KOPT-K1 (cell line): ENCODE measurements around the gene MIB2.
"Not testable (repeated sequence)": the region's sequence is repeated elsewhere in the genome, so short reads cannot be mapped to it uniquely, and the experiment has no call there.

Source experiments
- H3K27ac ChIP-seq: fragments of 200-600 bp; sonication (generic); 2 replicates; pipeline ENCODE4 v1.5.1; 2016; ENCODE audit warnings: antibody characterized with exemption, mild to moderate bottlenecking, low read depth, low read length; ENCODE audit not compliant: poor library complexity, severe bottlenecking
- H3K36me3 ChIP-seq: fragments of 200-600 bp; sonication (generic); 2 replicates; pipeline ENCODE4 v1.5.1; 2017; ENCODE audit warnings: antibody characterized with exemption, mild to moderate bottlenecking, low read length, moderate library complexity; ENCODE audit not compliant: insufficient read depth
- H3K9me3 ChIP-seq: fragments of 200-600 bp; sonication (generic); 2 replicates; pipeline ENCODE4 v1.5.1; 2017; ENCODE audit warnings: antibody characterized with exemption, low read length, mild to moderate bottlenecking; ENCODE audit not compliant: insufficient read depth, poor library complexity, severe bottlenecking

Gene MIB2

DNA sequence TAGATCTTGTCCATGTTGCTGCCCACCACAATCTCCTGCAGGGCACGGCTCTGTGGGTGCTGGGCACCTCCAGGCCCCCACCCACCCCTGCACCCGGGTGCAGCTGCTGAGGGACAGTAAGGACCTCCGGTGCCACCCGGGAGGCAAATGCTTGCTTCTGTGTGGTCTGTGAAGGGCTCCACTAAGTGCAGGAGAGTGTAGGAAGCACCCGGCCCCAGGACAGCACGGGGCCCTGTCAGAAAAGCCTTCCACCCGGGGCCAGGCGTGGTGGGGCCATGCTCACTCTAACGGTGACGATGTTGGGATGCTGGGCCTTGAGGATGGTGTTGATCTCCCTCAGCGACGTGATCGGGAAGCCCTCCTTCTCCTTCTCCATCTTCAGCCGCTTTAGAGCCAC, 22.2 kb downstream of the MIB2 start:
- not testable (repeated sequence) for H3K9me3 ChIP-seq, H3K27ac ChIP-seq
- peaks cover 27% of the 10 kb centered on the region; the same call in 1 of the 2 replicates for H3K36me3 ChIP-seq

DNA sequence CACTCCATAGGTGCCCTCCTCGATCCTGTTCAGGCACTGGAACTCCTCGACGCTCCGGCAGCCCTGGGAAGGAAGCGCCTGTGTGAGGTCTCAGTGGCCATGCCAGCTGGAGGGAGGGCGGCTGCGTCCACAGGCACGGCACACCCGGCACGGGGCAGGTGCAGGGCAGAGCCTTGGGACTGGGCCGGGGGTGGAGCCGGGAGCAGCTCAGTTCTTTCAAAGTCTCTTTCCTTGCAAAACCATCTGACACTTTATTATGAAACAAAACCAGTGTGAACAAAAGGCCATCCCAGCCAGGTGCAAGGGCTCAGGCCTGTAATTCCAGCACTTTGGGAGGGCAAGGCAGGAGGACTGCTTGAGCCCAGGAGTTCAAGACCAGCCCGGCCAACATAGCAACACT, 23.2 kb downstream of the MIB2 start:
- H3K27ac ChIP-seq, H3K9me3 ChIP-seq: not testable (repeated sequence)
- peaks cover 27% of the 10 kb centered on the region; the same call in 1 of the 2 replicates for H3K36me3 ChIP-seq

DNA sequence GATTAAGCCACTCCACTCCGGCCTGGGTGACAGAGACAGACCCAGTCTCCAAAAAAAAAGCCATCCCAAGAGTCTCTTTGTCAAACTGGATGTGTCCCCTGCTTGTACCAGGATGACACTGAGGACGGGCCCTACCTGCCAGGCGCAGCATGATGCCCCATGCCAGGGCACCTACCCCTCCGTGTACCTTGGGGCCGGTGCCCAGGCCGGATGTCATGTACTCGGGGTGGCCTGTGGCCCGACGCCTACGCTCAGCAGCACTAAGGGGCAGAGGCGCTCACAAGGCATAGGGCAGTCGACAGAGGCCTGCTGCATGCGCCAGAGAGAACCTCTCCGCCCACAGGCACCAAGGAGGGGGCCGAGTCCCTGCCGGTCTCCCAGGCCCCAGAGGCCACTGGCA, 24.1 kb downstream of the MIB2 start:
- not testable (repeated sequence) for H3K27ac ChIP-seq, H3K9me3 ChIP-seq
- peaks cover 27% of the 10 kb centered on the region; the same call in 1 of the 2 replicates for H3K36me3 ChIP-seq

DNA sequence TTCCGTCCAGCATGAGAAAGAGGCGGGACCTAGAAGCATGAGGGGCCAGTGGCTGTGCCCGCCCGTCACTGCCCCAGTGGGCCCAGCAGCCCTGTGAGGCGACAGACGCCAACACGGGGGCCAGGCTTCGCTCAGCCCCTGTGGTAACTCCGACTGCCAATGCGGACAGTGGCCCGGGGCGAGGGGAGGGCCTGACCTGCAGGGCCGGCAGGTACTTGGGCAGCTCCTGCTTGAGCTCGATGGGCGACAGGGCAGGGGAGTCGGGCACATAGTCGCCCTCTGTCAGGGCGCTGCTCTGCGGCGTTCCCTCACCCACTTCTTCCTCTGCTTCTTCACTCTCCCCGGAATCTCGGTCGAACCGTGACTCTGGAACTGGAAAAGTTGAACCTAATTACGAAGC, 24.8 kb downstream of the MIB2 start:
- not testable (repeated sequence) for H3K9me3 ChIP-seq, H3K27ac ChIP-seq
- H3K36me3 ChIP-seq, result peaks cover 27% of the 10 kb centered on the region; the same call in 1 of the 2 replicates

DNA sequence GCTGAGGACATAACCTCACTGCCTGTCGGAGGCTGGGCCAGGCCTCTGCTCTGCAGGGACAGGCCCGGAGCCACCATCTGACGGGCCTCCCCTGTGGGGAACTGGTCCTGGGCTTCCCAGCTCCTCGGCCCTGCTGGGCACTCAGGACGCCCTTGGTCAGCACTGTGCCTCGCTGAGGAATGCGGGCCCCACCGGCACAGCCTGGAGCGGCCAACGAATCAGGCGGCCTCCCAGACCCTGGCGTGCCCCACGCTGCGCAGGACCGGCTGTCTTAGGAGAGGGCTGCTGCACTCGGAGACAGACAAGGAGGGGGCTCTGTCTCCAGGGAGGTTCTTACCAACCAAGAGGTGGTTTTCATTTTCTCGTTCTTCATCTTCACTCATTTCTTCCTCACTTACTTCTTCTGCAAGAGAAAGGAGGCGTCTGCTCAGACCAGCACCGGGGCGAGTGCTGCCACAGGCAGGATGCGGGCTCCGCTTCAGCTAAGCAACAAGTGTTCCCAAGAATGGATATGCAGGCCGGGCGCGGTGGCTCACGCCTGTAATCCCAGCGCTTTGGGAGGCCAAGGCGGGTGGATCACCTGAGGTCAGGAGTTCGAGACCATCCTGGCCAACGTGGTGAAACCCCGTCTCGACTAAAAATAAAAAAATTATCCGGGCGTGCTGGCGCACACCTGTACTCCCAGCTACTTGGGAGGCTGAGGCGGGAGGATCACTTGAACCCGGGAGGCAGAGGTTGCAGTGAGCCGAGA, 25.6 kb downstream of the MIB2 start:
- peaks cover 31% of the 10 kb centered on the region; the same call in 1 of the 2 replicates for H3K36me3 ChIP-seq
- not testable (repeated sequence) for H3K27ac ChIP-seq

DNA sequence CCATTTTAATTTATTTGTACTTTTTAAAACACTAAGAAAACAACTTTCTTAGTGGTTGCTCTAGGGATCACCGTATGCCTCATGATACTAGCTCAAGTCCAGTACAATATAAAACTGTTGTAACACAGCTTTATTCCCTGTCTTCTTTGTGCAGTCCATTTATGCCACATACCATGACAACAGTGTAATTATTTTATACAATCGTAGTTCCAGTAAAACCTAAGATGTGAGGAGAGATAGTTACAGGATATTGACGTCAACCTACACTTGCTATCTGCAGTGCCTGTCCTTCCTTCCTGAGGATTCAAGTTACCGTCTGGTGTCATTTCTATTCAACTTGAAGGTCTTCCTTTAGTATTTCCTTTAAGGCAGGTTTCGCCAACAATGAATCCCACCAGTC, 31.0 kb downstream of the MIB2 start:
- peaks cover 48% of the 10 kb centered on the region for H3K36me3 ChIP-seq
- not testable (repeated sequence) for H3K9me3 ChIP-seq, H3K27ac ChIP-seq

More for the DNA sequence above, 25.6 kb downstream of the MIB2 start:
- not testable (repeated sequence) for H3K9me3 ChIP-seq

DNA sequence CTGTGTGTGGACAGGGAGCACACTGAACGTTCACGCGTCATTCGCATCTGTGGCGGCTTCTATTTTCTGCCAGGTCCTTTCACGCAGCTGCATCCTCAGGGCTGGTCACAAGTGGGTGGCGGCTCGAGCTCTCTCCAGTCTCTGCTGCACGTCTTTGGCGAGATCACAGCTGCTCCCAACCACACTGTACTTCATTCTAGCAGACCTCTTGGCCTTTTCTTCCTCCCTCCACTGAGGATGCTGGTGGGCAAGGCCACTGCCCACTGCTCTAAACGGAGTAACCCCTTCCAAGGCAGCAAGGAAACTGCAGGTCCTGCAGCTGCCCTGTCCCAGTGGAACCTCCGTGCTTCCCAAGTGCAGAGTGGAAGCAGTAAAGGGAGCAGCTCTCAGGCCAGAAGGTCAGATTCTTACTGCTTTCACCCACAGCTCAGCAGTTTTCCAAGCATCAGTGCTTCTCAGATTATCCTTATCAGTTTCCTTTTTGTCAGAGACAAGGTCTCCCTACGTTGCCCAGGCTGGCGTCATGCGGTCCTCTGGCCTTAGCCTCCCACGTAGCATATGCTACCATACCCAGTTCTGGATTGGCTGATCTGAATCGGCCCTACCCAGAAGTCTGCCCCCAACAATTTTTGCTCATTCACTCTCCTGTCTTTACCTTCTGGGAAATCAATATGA, 32.4 kb downstream of the MIB2 start:
- H3K27ac ChIP-seq, H3K9me3 ChIP-seq: not testable (repeated sequence)
- H3K36me3 ChIP-seq, result peaks cover 62% of the 10 kb centered on the region

DNA sequence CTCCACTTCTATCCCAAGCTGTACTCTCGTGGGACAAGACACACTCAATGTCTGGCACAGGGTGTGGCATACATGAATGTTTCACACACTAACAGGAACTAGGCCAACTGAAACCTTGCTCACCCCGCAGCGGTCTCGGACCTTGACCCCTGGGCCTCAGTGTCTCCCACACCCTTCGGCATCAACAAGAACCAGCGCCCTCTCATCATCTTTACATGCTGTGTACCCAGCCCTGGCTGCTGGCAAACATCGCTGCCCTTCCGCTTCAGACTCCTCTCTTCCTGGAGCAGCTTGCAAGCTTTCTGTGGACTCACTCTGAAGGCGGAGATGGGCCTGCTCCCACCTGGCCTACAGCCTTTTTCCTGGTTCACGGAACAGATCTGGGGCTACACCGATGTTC, 33.0 kb downstream of the MIB2 start:
- not testable (repeated sequence) for H3K27ac ChIP-seq, H3K9me3 ChIP-seq
- H3K36me3 ChIP-seq, result peaks cover 67% of the 10 kb centered on the region

DNA sequence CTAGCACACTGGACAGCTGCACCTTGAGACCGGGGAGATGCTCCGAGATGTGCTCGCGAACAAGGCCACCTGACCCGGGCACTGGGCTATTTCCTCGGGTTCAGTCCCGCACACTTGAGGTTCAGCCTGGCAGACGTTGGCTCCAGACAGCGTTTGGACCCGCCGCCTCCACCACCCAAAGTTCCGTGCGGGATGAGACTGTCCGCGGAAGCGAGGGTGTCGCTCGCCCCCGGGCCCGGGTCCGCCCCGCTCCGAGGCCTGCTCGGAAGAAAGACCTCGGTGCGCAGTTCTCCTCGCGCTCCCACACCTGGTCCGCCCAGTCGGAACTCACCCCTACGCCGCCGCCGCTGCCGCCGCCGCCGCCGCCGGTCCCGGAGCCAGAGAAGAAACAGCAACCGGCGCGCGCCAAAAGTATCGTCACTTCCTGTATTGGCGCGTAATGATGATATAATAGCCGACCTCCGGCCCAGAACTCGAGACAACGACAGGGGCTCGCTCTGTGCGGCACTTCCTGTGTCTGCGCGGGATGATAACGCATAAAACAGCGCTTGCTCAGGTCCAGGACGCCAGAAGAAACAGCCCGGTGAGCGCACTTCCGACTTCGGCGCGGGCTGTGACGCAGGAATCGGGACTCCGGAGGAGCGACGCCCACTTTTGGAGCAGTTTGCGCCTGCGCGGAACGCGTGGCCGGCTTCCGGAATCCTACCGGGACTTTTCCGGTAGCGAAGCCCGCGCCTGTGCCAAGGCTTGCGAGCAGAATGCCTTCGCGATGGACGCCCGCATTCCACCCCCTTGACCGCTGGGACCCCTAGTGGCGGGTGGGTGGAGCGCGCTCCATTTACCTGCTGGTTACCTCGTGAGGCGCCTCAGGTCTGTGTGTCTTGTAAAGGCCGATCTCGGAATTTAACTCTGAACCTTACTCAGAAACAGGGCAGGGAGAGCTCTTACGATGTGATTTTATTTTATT, 43.6 kb downstream of the MIB2 start, which contains the start of gene CDK11B:
CDK11B (minus strand) TSS at position 422 of the 967 bp plus-strand sequence. CDS start 1,519 bp downstream, outside the sequence.
- Histone ChIP-seq H3K27ac (peak within 1 kb of the TSS; percentile 65), H3K36me3 (peaks cover 42% of the 10 kb centered on the region)
- H3K9me3 ChIP-seq, result not testable (repeated sequence)

DNA sequence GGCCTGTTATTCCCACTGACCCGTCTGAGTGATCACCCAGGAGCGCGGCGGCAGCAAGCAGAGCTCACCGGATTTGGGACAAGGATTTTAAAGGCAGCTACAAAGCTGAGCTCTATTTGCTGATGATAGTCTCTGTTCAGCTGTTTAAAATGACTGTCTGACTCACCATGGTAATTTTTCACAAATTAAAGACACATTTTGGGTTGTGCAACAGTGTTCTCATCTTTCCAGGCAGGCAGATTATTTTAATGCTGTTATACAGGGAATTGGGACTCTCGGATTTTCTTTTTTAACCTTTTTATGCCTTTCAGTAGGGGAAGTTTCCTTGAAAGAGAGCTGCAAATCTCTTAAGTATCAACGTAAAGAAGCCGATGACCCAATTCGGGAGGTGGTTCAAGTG, 47.1 kb downstream of the MIB2 start:
- H3K27ac ChIP-seq, H3K9me3 ChIP-seq: not testable (repeated sequence)
- peaks cover 31% of the 10 kb centered on the region for H3K36me3 ChIP-seq

DNA sequence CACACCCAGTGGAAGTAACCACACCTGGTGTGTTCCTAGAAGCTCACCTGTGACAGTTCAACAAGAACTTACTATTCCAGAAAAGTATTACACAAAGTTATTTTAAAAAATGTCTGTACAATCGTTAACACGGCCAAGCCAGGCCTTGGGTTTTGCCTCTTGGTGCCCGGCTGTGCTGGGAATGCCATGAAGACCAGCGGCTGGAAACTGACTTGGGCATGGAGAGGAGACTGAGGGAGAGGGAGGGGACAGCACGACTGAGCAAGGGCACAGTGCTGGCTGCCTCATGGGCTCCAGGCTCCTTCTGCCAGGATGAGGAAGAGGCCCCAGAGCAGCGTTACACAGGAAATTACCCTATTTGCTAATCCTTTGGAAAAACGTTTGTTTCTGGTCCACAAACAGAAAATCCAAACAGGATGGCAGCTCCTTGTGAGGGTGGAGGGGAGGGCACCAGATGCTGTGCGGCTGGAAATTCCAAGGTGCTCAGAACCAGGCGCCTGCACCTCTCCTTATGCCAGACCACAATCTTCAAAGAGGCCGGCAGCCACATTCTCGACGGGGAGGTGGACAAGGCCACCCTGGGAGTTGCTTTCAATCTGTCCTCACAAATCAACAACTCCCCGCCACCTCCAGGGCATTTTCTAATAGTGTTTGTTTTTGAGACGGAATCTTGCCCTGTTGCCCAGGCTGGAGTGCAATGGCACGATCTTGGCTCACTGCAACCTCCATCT, 47.7 kb downstream of the MIB2 start:
- H3K9me3 ChIP-seq, H3K27ac ChIP-seq: not testable (repeated sequence)
- peaks cover 31% of the 10 kb centered on the region for H3K36me3 ChIP-seq

DNA sequence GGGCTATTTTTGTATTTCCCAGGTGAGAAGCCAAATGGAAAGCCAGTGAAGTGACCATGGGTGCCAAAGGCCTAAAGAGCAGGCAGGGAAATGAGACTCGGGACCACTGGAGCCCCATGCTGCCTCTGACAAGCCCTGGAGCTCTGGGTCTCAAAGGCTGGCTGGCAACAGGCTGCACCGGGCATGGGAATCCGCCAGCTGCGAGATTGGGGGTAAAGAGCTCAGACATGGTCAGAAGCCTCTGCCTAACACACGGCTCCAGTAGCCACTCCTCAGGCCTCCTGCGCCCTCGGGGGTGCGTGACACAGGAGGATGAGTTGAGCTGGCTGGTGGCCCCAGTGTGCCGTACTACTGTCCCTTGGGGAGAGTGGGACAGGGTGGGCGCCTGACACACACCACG, 49.0 kb downstream of the MIB2 start:
- peaks cover 38% of the 10 kb centered on the region for H3K36me3 ChIP-seq
- H3K27ac ChIP-seq, H3K9me3 ChIP-seq: not testable (repeated sequence)

DNA sequence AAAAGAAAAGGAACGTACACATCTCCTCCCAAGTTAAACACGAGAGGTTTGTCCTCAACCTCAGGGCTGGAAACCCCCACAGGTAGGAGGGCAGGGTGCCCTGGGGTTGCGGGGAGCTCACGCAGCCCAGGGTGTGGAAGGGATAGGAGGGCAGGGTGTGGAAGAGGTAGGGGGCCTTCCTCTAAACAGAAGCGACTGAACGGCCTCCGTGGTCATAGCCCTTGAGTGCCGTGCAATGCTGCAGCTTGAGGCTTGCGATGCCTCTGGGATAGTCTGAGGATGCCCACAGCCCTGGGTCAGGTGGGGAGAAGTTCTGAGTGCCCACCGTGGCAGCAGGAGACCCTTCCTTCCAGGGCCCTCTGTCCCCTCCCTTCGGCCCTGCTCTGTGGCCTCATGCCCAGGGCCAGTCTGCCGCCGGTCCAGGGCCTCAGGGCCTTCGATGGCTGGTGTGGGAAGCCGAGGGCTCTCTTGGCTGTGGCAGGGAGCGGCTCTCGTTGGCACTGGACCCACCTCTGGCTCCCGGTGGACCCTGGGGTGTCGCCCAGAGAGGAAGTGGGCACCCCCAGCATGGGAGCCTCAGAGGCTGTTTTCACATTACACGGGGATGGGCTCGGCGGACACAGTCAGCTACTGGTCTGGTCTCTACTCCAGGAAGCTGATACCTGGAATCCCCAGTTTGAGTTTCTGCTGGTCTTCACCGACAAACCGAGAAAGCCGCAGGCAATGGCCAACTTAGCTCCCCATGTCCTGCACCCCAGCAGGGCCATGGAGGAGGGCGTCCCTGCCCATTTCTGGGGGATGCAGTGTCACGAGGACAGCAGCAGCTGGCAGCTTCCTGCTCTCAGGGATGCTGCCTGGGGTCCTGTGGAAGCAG, 49.9 kb downstream of the MIB2 start:
- Histone ChIP-seq H3K9me3 (no peaks in the 10 kb centered on the region), H3K27ac (no peak overlapping the region), H3K36me3 (peaks cover 46% of the 10 kb centered on the region)

DNA sequence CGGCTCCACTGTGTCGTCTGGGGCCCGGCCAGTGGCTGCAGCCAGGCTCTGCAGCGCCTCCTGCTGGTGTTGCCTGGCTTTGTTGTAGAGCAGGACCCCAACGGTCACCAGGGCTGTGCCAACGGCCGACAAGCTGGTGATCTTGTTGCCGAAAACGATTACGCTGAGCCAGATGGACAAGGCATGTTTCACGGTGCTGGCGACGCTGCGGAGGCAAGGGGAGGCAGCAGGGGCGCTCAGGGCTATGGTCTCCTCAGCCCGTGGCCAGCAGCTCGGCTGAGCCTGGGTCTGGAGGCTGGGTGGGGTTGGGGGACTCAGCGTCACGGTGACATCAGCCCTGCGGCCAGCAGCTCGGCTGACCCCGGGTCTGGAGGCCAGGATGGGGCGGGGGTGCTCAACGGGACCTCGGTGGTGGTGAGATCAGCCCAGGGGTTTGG, 50.5 kb downstream of the MIB2 start:
- Histone ChIP-seq H3K27ac (no peak overlapping the region), H3K36me3 (peaks cover 52% of the 10 kb centered on the region), H3K9me3 (no peaks in the 10 kb centered on the region)
